Cardiac septum (tissue), 1 donor: ENCODE results near the gene SFT2D3. TPM values are rescaled to one million over a fixed set of nuclear protein-coding genes. Genes with fewer than 3 reads are reported as not detected.

Source experiments
- DNase-seq: peaks from one replicate; pipeline ENCODE4 v3.0.0-alpha.2; 2020; ENCODE audit warnings: low spot score
- intact Hi-C: fragments of 100-400 bp; cut with DNase I; formaldehyde crosslinking; loops from one replicate; pipeline ENCODE4 v1.14.0; 2022
- total RNA-seq: library from RNA; stranded (reverse); fragmentation: NEBNext Ultra II Directional; extraction: Animal tissue kit (Norgen Biotek cat#: 25700); gene quantifications from one replicate; pipeline ENCODE4 v1.2.1, GENCODE V29; 2021
- donor health status: DM: no; HTN: no; CAD: no.

SFT2D3 gene
- total RNA-seq, 1 donor from 2014 or later = 3.1 TPM

GRCh38 chr2:127678531-127678930 is 22.8 kb upstream of the SFT2D3 start:
- peak; percentile 62 for DNase-seq
- intact Hi-C loops = loop anchor here (10.0 kb wide), 1 partner anchor 274 kb away; no protein-coding TSS in a partner anchor

- DNase-seq = peak; percentile 67
- intact Hi-C loops = loop anchor here (10.0 kb wide), 1 partner anchor 274 kb away; no protein-coding TSS in a partner anchor
Measured at GRCh38 chr2:127678991-127679390, 22.3 kb upstream of the SFT2D3 start.

- intact Hi-C loops = loop anchor here (5.0 to 10.0 kb wide), 2 partner anchors 33 to 275 kb away; partner anchors contain the start of gene GPR17
- no peak for DNase-seq
Measured at GRCh38 chr2:127679680-127680361, 21.5 kb upstream of the SFT2D3 start.

- intact Hi-C loops = loop anchor here (5.0 kb wide), 1 partner anchor 33 kb away; the partner anchor contains the start of gene GPR17
- no peak for DNase-seq
Measured at GRCh38 chr2:127680706-127681287, 20.5 kb upstream of the SFT2D3 start.

- intact Hi-C loops = loop anchor here (5.0 kb wide), 1 partner anchor 34 kb away; the partner anchor contains the start of gene GPR17
Measured at GRCh38 chr2:127681288-127681804, 20.0 kb upstream of the SFT2D3 start.

GRCh38 chr2:127681976-127682857 is 19.1 kb upstream of the SFT2D3 start:
- intact Hi-C loops = loop anchor here (5.0 kb wide), 1 partner anchor 35 kb away; the partner anchor contains the start of gene GPR17
- DNase-seq = no peak

More at GRCh38 chr2:127681288-127681804, 20.0 kb upstream of the SFT2D3 start:
- no peak for DNase-seq

GRCh38 chr2:127683056-127683455 is 18.2 kb upstream of the SFT2D3 start:
- no peak for DNase-seq
- intact Hi-C loops = loop anchor here (5.0 kb wide), 1 partner anchor 36 kb away; the partner anchor contains the start of gene GPR17

- intact Hi-C loops = loop anchor here (5.0 kb wide), 1 partner anchor 36 kb away; the partner anchor contains the start of gene GPR17
- no peak for DNase-seq
Measured at GRCh38 chr2:127683757-127684156, 17.5 kb upstream of the SFT2D3 start.

- intact Hi-C loops = no loop called here
- DNase-seq = no peak
Measured at GRCh38 chr2:127685410-127686080, 15.8 kb upstream of the SFT2D3 start.

GRCh38 chr2:127688405-127688804 is 12.9 kb upstream of the SFT2D3 start:
- intact Hi-C loops = no loop called here

GRCh38 chr2:127690696-127691095 is 10.6 kb upstream of the SFT2D3 start:
- no peak for DNase-seq
- intact Hi-C loops = loop anchor here (5.0 kb wide), 1 partner anchor 98 kb away; no protein-coding TSS in a partner anchor

More at GRCh38 chr2:127688405-127688804, 12.9 kb upstream of the SFT2D3 start:
- DNase-seq = no peak

- intact Hi-C loops = loop anchor here (5.0 kb wide), 1 partner anchor 103 kb away; no protein-coding TSS in a partner anchor
- no peak for DNase-seq
Measured at GRCh38 chr2:127694986-127695385, 6.3 kb upstream of the SFT2D3 start.

- DNase-seq = no peak
- intact Hi-C loops = no loop called here
Measured at GRCh38 chr2:127695491-127696472, 5.5 kb upstream of the SFT2D3 start.

- intact Hi-C loops = no loop called here
- DNase-seq = no peak
Measured at GRCh38 chr2:127697482-127698180, 3.7 kb upstream of the SFT2D3 start.

- no peak for DNase-seq
- intact Hi-C loops = no loop called here
Measured at GRCh38 chr2:127698553-127699355, 2.5 kb upstream of the SFT2D3 start.

GRCh38 chr2:127700527-127701192 is 637 bp upstream of the SFT2D3 start:
- intact Hi-C loops = loop anchor here (5.0 kb wide), 1 partner anchor 157 kb away; the partner anchor contains the start of gene POLR2D

More at GRCh38 chr2:127700527-127701192, 637 bp upstream of the SFT2D3 start:
- DNase-seq = peak; percentile 85
